Liver (tissue), 9 donors: ENCODE data around the gene PDLIM4. TPM values are rescaled to one million over a fixed set of nuclear protein-coding genes. Genes with fewer than 3 reads are reported as not detected.
A peak's percentile ranks its signal among the peaks of the same experiment; 100 is the strongest.

Source experiments
- DNase-seq: peaks from one replicate; pipeline ENCODE4 v3.0.0-alpha.2; 2017; ENCODE audit warnings: low spot score
- H3K27ac ChIP-seq, 2 donors: one replicate each; pipeline ENCODE4 v1.7.0; 2013; ENCODE audit warnings: inconsistent platforms in 2 of 2, low read length in 2 of 2, control low read depth in 1 of 2, low read depth in 1 of 2, mild to moderate bottlenecking in 1 of 2
- H3K27me3 ChIP-seq, 4 donors: one replicate each; pipeline versions ENCODE4 v1.6.1 to v1.7.0; 2013; ENCODE audit warnings: low read length in 3 of 4, inconsistent platforms in 1 of 4, mild to moderate bottlenecking in 1 of 4, moderate library complexity in 1 of 4; ENCODE audit not compliant: control insufficient read depth in 4 of 4, insufficient read depth in 4 of 4
- H3K36me3 ChIP-seq, 4 donors: one replicate each; pipeline versions ENCODE4 v1.6.1 to v1.7.0; 2013; ENCODE audit warnings: low read length in 3 of 4, mild to moderate bottlenecking in 3 of 4, low read depth in 1 of 4, moderate library complexity in 1 of 4; ENCODE audit not compliant: control insufficient read depth in 4 of 4, insufficient read depth in 3 of 4
- H3K4me1 ChIP-seq, 4 donors: one replicate each; pipeline versions ENCODE4 v1.6.1 to v1.7.0; 2013; ENCODE audit warnings: low read length in 3 of 4, mild to moderate bottlenecking in 3 of 4, moderate library complexity in 1 of 4; ENCODE audit not compliant: control insufficient read depth in 4 of 4, insufficient read depth in 4 of 4
- H3K4me3 ChIP-seq, 3 donors: one replicate each; pipeline versions ENCODE4 v1.6.1 to v1.7.0; 2013; ENCODE audit warnings: low read length in 3 of 3, control low read depth in 1 of 3, low read depth in 1 of 3, mild to moderate bottlenecking in 1 of 3
- H3K9ac ChIP-seq, 2 donors: one replicate each; pipeline ENCODE4 v1.7.0; 2013; ENCODE audit warnings: low read length in 2 of 2, mild to moderate bottlenecking in 2 of 2, moderate library complexity in 2 of 2, control low read depth in 1 of 2, low read depth in 1 of 2
- H3K9me3 ChIP-seq, 4 donors: one replicate each; pipeline versions ENCODE4 v1.6.1 to v1.7.0; 2013; ENCODE audit warnings: low read length in 3 of 4; ENCODE audit not compliant: control insufficient read depth in 4 of 4
- FOXA1 ChIP-seq: IDR thresholded peaks from 2 replicates; pipeline ENCODE4 v1.6.1; 2016; ENCODE audit warnings: antibody characterized with exemption
- FOXA2 ChIP-seq: IDR thresholded peaks from 2 replicates; pipeline ENCODE4 v1.6.1; 2016; ENCODE audit warnings: antibody characterized with exemption
- GABPA ChIP-seq, 2 donors: IDR thresholded peaks in 1 of 2; conservative IDR thresholded peaks in 1 of 2; 2 replicates each; pipeline ENCODE4 v1.6.1; 2016; ENCODE audit warnings: antibody characterized with exemption in 2 of 2, mild to moderate bottlenecking in 1 of 2, moderate library complexity in 1 of 2
- HNF4A ChIP-seq, 2 donors: conservative IDR thresholded peaks; 2 replicates each; pipeline ENCODE4 v1.6.1; 2016; ENCODE audit warnings: antibody characterized with exemption in 2 of 2, mild to moderate bottlenecking in 2 of 2
- HNF4G ChIP-seq: IDR thresholded peaks from 2 replicates; pipeline ENCODE4 v1.6.1; 2016; ENCODE audit warnings: antibody characterized with exemption
- JUND ChIP-seq, 2 donors: IDR thresholded peaks; 2 replicates each; pipeline ENCODE4 v1.6.1; 2016; ENCODE audit warnings: antibody characterized with exemption in 2 of 2
- NR2F2 ChIP-seq: IDR thresholded peaks from 2 replicates; pipeline ENCODE4 v1.6.1; 2016; ENCODE audit warnings: antibody characterized with exemption
- RAD21 ChIP-seq, 2 donors: IDR thresholded peaks; 2 replicates each; pipeline ENCODE4 v1.6.1; 2016; ENCODE audit warnings: antibody characterized with exemption in 2 of 2, mild to moderate bottlenecking in 2 of 2
- RXRA ChIP-seq, 2 donors: IDR thresholded peaks; 2 replicates each; pipeline ENCODE4 v1.6.1; 2017 to 2018; ENCODE audit warnings: antibody characterized with exemption in 2 of 2, mild to moderate bottlenecking in 1 of 2
- SP1 ChIP-seq: IDR thresholded peaks from 2 replicates; pipeline ENCODE4 v1.6.1; 2018; ENCODE audit warnings: antibody characterized with exemption, mild to moderate bottlenecking
- WGBS: extraction: QIAGEN DNeasy Blood & Tissue Kit; methylation state at CpG from one replicate; pipeline ENCODE4 v1.1.7; 2013; 5-methylcytosine and 5-hydroxymethylcytosine counted together
- polyA plus RNA-seq, 2 donors: library from polyadenylated mRNA; stranded (reverse) in 1 of 2; unstranded in 1 of 2; fragments of 200-250 nt in 1 of 2; fragments of >200 nt in 1 of 2; fragmentation: Nextera tagmentation in 1 of 2; extraction: Ambion mirVana in 1 of 2; gene quantifications; one replicate each; pipeline versions ENCODE4 v1.2.1 to v1.2.3, GENCODE V29; 2013 to 2015
- total RNA-seq, 2 donors: library from RNA; depleted of rRNA; stranded (reverse); fragments of >200 nt; gene quantifications; one replicate each; pipeline ENCODE4 v1.2.3, GENCODE V29; 2014
- TF ChIP-seq, protein P1 (sequence below): IDR thresholded peaks from 2 replicates; pipeline ENCODE4 v1.6.1; 2016; ENCODE audit warnings: antibody characterized with exemption
- TF ChIP-seq, protein P2 (sequence below): fragments of 150-350 bp; IDR thresholded peaks from 2 replicates; pipeline ENCODE4 v1.5.1; 2017; ENCODE audit warnings: improper control_type of control experiment, low read depth, low read length; ENCODE audit not compliant: missing input control
- donor health status: healthy.
- donor health status: healthy.
- donor health status: healthy.
- donor health status: healthy.
- donor health status: healthy.

Gene PDLIM4
- total and polyA plus RNA-seq, 4 donors = 0.25 to 0.93 (median 0.65) TPM

DNA sequence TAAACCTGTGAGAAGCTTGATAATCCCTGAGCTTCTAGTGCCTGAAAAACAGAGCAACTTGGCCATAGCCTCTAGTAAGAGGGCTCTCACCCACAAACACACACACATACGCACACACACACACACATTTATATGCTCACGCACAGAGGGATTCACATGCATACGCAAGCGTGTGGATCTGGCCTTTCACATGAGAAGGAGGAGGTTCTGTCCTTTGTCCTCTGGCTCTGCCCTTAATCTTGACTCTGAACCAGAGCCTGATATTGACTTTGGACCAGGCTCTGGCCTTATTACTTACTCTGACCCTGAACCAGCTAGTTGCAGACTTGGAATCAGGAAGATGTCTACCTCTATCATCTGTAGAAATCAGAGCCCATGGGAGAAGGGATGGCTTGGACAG, 19.8 kb upstream of the PDLIM4 start:
- H3K27me3 ChIP-seq = no peaks in the 10 kb centered on the region
- no peak overlapping the region for H3K27ac ChIP-seq
- no peaks in the 10 kb centered on the region for H3K36me3 ChIP-seq
- H3K9ac ChIP-seq = no peak overlapping the region
- TF ChIP-seq SP1 (no peak), GABPA (IDR thresholded peaks at IDR 0.05 in 1 of 2, conservative IDR thresholded peaks at IDR 0.05 in 1 of 2) (no peak), JUND (IDR thresholded peaks at IDR 0.05) (no peak), HNF4A (conservative IDR thresholded peaks at IDR 0.05) (peak; percentile 55 to 74), HNF4G (no peak), RXRA (IDR thresholded peaks at IDR 0.05) (peak; percentile 22 to 43), RAD21 (IDR thresholded peaks at IDR 0.05) (no peak), FOXA2 (peak; percentile 44), FOXA1 (no peak)
- TF ChIP-seq, protein P1, sequence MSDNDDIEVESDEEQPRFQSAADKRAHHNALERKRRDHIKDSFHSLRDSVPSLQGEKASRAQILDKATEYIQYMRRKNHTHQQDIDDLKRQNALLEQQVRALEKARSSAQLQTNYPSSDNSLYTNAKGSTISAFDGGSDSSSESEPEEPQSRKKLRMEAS = no peak
- TF ChIP-seq, protein P2, sequence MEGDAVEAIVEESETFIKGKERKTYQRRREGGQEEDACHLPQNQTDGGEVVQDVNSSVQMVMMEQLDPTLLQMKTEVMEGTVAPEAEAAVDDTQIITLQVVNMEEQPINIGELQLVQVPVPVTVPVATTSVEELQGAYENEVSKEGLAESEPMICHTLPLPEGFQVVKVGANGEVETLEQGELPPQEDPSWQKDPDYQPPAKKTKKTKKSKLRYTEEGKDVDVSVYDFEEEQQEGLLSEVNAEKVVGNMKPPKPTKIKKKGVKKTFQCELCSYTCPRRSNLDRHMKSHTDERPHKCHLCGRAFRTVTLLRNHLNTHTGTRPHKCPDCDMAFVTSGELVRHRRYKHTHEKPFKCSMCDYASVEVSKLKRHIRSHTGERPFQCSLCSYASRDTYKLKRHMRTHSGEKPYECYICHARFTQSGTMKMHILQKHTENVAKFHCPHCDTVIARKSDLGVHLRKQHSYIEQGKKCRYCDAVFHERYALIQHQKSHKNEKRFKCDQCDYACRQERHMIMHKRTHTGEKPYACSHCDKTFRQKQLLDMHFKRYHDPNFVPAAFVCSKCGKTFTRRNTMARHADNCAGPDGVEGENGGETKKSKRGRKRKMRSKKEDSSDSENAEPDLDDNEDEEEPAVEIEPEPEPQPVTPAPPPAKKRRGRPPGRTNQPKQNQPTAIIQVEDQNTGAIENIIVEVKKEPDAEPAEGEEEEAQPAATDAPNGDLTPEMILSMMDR = no peak
- H3K4me3 ChIP-seq = no peak overlapping the region
- WGBS = 45% methylated on average over 4 of the region's 4 CpGs
- DNase-seq = peak; percentile 27
- peaks cover 0 to 10% (median 5%) of the 10 kb centered on the region in 4 donors for H3K4me1 ChIP-seq
- H3K9me3 ChIP-seq = peaks cover 0 to 2% (median 0%) of the 10 kb centered on the region in 4 donors

DNA sequence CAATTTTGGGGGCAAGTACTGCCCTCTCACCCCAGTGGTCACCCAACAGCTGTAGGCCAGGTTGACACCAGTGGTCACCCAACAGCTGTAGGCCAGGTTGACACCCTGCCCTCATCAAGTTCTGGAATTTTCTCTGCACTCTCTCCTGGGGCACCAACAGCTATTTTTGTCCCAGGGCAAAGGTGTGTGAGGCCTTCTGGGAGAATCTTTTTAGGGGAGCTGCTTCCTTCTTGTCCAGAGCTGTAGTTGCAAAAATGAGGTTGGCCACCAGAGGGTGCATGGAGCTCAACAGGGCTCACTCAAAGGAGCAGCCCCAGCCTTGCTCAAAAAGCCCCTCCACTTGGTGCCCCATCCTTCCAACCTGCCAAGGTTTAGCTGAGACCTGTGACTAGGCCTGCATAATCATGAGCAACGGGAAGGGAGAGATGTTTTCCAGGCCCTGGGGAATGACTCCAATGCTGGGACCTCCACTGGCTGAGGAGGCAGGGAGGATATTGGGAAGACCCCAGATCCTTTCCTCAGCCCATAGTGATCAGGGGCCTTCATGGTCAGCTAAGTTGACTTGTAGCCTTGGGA, 19.2 kb upstream of the PDLIM4 start:
- H3K9me3 ChIP-seq = peaks cover 0 to 3% (median 0%) of the 10 kb centered on the region in 4 donors
- peaks cover 0 to 10% (median 5%) of the 10 kb centered on the region in 4 donors for H3K4me1 ChIP-seq
- no peak overlapping the region for H3K9ac ChIP-seq
- 66% methylated on average over 1 of the region's 1 CpG for WGBS
- H3K27ac ChIP-seq = no peak overlapping the region
- no peaks in the 10 kb centered on the region for H3K27me3 ChIP-seq
- peak; percentile 82 for DNase-seq
- no peak overlapping the region for H3K4me3 ChIP-seq
- TF ChIP-seq NR2F2 = no peak
- TF ChIP-seq RAD21 (IDR thresholded peaks at IDR 0.05) = peak; percentile 57 to 77
- TF ChIP-seq, protein P2 = peak; percentile 66
- no peak for TF ChIP-seq JUND (IDR thresholded peaks at IDR 0.05)
- no peaks in the 10 kb centered on the region for H3K36me3 ChIP-seq

DNA sequence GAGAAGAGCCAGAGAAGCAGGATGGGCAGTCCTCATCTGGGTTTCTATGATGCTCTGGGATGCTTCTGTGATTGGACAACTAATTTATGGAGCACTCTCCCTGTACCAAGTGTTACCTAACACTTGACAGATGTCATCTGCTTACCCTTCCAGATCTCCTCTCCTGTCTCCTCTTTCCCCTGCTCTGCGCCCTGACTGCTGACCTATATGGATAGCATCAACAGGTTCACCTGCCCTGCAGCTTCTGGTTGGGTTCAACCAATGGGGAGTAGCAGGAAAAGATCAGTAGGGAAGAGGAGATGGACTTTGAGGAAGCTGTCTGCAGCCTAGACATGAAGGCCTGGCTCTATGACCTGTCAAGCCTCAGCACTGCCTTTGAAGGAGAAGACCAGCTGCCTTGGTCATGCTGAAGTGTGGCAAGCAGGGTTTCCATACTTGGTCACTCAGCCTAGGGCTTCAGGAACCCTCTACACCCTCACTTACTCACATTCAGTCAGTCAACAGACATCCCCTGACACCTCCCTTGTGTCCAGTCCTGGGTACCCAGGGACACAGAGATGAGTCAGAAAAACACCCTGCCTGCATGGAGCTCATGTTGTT, 18.5 kb upstream of the PDLIM4 start:
- WGBS = 93% methylated on average over 1 of the region's 1 CpG
- Histone ChIP-seq H3K9ac (no peak overlapping the region), H3K27ac (no peak overlapping the region), H3K9me3 (peaks cover 0 to 7% (median 4%) of the 10 kb centered on the region in 4 donors), H3K4me1 (peaks cover 0 to 10% (median 5%) of the 10 kb centered on the region in 4 donors), H3K27me3 (no peaks in the 10 kb centered on the region), H3K4me3 (no peak overlapping the region), H3K36me3 (no peaks in the 10 kb centered on the region)
- DNase-seq = no peak
- TF ChIP-seq, protein P1 = no peak
- TF ChIP-seq HNF4G (no peak), HNF4A (conservative IDR thresholded peaks at IDR 0.05) (no peak)
